Epidermal melanocyte (primary cell): ENCODE data around the gene ATR.

ENCODE experiments used
- DNase-seq: peaks from one replicate; pipeline ENCODE4 v3.0.0; 2011; ENCODE audit warnings: low spot score; ENCODE audit not compliant: insufficient read length

Gene ATR

GRCh38 chr3:142523921-142524566 lies 54.5 kb downstream of the ATR start:
- DNase-seq, result no peak

- DNase-seq, result no peak
These were observed 69.5 kb downstream of the ATR start for GRCh38 chr3:142509079-142509478.

- DNase-seq, result no peak
These were observed 71.3 kb downstream of the ATR start for GRCh38 chr3:142507241-142507640.

GRCh38 chr3:142502187-142502985 lies 76.1 kb downstream of the ATR start:
- DNase-seq, result no peak

GRCh38 chr3:142501004-142501926 lies 77.3 kb downstream of the ATR start:
- no peak for DNase-seq

- no peak for DNase-seq
These were observed 78.3 kb downstream of the ATR start for GRCh38 chr3:142500211-142500610.

GRCh38 chr3:142498397-142499180 lies 79.9 kb downstream of the ATR start:
- no peak for DNase-seq

- DNase-seq, result no peak
These were observed 80.8 kb downstream of the ATR start for GRCh38 chr3:142497729-142498128.

- DNase-seq, result no peak
These were observed 83.4 kb downstream of the ATR start for GRCh38 chr3:142495103-142495502.

- no peak for DNase-seq
These were observed 86.3 kb downstream of the ATR start for GRCh38 chr3:142492184-142492583.

- no peak for DNase-seq
These were observed 88.8 kb downstream of the ATR start for GRCh38 chr3:142489572-142490323.

- no peak for DNase-seq
These were observed 93.6 kb downstream of the ATR start for GRCh38 chr3:142484912-142485435.

GRCh38 chr3:142481196-142481595 lies 97.3 kb downstream of the ATR start:
- DNase-seq, result no peak

- DNase-seq, result no peak
These were observed 107.7 kb downstream of the ATR start for GRCh38 chr3:142470826-142471225.

GRCh38 chr3:142468456-142468855 lies 110.1 kb downstream of the ATR start:
- DNase-seq, result no peak

- DNase-seq, result no peak
These were observed 110.8 kb downstream of the ATR start for GRCh38 chr3:142467768-142468167.

- DNase-seq, result no peak
These were observed 117.8 kb downstream of the ATR start for GRCh38 chr3:142460689-142461088.

- DNase-seq, result no peak
These were observed 118.6 kb downstream of the ATR start for GRCh38 chr3:142459929-142460328.

GRCh38 chr3:142459096-142459495 lies 119.4 kb downstream of the ATR start:
- no peak for DNase-seq

- DNase-seq, result no peak
These were observed 127.7 kb downstream of the ATR start for GRCh38 chr3:142450881-142451280.
